ENCODE results near the gene ZNF79.

ZNF79 gene

GRCh38 chr9:127485995-127486394 lies 61.8 kb downstream of the ZNF79 start:
- no peak overlapping the region for H3K4me3 ChIP-seq (ENCODE audit: insufficient read depth, low read length, poor library complexity, severe bottlenecking)
- H3K27me3 ChIP-seq (ENCODE audit: low read length): no peaks in the 10 kb centered on the region
- H2AFZ ChIP-seq (ENCODE audit: low read depth, low read length, severe bottlenecking): no peak overlapping the region
- no peaks in the 10 kb centered on the region for H3F3A ChIP-seq (ENCODE audit: insufficient read depth)
- no peak overlapping the region for H3K27ac ChIP-seq (ENCODE audit: low read depth, low read length)
- H3K79me2 ChIP-seq (ENCODE audit: insufficient read depth, low read length): no peaks in the 10 kb centered on the region
- no peak overlapping the region for H3K9ac ChIP-seq (ENCODE audit: low read length)
- no peaks in the 10 kb centered on the region for H3K9me2 ChIP-seq (replicated peaks; ENCODE audit: insufficient read depth, low read length)
- no peak overlapping the region for H3K4me2 ChIP-seq (ENCODE audit: low read depth, low read length, poor library complexity, severe bottlenecking)
- 0 out of 2 replicates have a peak, but pooled peaks cover 3% of the 10 kb centered on the region for H3K36me3 ChIP-seq (ENCODE audit: low read length)
- H4K20me1 ChIP-seq (ENCODE audit: low read depth, low read length): no peaks in the 10 kb centered on the region
- no peak for TF ChIP-seq EZH2phosphoT487 (conservative IDR thresholded peaks at IDR 0.05; ENCODE audit: low read length)
- TF ChIP-seq, protein P1, sequence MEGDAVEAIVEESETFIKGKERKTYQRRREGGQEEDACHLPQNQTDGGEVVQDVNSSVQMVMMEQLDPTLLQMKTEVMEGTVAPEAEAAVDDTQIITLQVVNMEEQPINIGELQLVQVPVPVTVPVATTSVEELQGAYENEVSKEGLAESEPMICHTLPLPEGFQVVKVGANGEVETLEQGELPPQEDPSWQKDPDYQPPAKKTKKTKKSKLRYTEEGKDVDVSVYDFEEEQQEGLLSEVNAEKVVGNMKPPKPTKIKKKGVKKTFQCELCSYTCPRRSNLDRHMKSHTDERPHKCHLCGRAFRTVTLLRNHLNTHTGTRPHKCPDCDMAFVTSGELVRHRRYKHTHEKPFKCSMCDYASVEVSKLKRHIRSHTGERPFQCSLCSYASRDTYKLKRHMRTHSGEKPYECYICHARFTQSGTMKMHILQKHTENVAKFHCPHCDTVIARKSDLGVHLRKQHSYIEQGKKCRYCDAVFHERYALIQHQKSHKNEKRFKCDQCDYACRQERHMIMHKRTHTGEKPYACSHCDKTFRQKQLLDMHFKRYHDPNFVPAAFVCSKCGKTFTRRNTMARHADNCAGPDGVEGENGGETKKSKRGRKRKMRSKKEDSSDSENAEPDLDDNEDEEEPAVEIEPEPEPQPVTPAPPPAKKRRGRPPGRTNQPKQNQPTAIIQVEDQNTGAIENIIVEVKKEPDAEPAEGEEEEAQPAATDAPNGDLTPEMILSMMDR (IDR thresholded peaks at IDR 0.05; ENCODE audit: insufficient read depth, low read length, poor library complexity, severe bottlenecking): no peak
- no peaks in the 10 kb centered on the region for H3K9me3 ChIP-seq (ENCODE audit: insufficient read depth, low read length)

DNA sequence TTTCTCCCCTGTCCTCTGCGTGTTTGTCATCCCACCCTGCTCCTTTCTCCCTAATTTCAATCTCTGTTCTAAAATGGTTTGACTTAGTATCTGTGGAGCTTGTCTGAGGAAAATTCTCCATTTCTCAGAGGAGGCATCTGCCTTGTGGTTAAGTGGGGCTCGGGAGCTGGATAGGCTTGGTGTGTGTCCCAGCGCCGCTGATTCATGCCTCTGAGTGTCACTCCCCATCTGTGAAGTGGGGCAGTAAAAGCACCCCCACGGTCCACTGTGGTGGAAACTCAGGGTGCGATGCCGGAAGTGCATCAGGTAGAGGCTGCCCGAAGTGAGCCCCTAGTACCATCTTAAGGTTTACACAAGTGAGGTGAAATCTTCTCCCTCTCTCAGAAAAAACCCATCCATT lies 64.8 kb downstream of the ZNF79 start:
- no peaks in the 10 kb centered on the region for H3F3A ChIP-seq (ENCODE audit: insufficient read depth)
- no peak overlapping the region for H3K4me2 ChIP-seq (ENCODE audit: low read depth, low read length, poor library complexity, severe bottlenecking)
- no peak overlapping the region for H2AFZ ChIP-seq (ENCODE audit: low read depth, low read length, severe bottlenecking)
- no peaks in the 10 kb centered on the region for H4K20me1 ChIP-seq (ENCODE audit: low read depth, low read length)
- H3K9ac ChIP-seq (ENCODE audit: low read length): no peak overlapping the region
- no peaks in the 10 kb centered on the region for H3K36me3 ChIP-seq (ENCODE audit: low read length)
- H3K79me2 ChIP-seq (ENCODE audit: insufficient read depth, low read length): no peaks in the 10 kb centered on the region
- H3K27ac ChIP-seq (ENCODE audit: low read depth, low read length): no peak overlapping the region
- H3K4me3 ChIP-seq (ENCODE audit: insufficient read depth, low read length, poor library complexity, severe bottlenecking): no peak overlapping the region
- no peaks in the 10 kb centered on the region for H3K9me3 ChIP-seq (ENCODE audit: insufficient read depth, low read length)
- H3K9me2 ChIP-seq (replicated peaks; ENCODE audit: insufficient read depth, low read length): no peaks in the 10 kb centered on the region
- TF ChIP-seq EZH2phosphoT487 (conservative IDR thresholded peaks at IDR 0.05; ENCODE audit: low read length): no peak
- TF ChIP-seq, protein P1 (IDR thresholded peaks at IDR 0.05; ENCODE audit: insufficient read depth, low read length, poor library complexity, severe bottlenecking): no peak
- H3K27me3 ChIP-seq (ENCODE audit: low read length): no peaks in the 10 kb centered on the region

DNA sequence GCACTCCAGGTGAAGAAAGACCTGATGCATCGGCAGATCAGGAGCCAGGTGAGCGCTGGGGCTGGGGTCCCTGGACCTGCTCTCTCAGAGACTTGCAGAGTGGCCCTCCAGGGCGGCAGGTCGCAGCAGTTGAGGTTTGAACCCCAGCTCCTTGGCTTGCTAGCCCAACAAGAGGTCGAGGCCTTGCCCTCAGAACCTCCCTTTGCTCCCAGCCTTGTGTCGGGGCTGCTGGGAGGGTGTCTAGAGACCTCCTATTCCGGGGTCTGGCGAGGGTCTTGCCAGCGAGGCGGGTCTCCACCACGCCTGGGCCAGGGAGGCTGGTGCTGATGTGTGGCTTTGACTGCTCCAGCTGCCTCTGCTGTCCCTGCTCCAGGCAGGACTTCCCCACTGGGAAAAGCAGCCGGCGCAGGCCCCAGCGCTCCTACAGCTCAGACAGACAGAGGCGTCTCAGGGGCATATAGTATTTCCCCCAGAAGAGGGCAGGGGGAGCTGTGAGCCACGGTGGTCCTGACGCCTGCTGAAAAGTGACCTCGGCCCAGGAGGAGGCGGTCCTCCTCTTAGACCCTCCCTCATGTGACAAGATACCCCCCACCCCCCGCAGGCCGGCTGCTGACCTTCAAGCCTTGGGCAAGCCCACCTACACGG lies 65.4 kb downstream of the ZNF79 start:
- Histone ChIP-seq H3K9me3 (ENCODE audit: insufficient read depth, low read length) (no peaks in the 10 kb centered on the region), H3K4me2 (ENCODE audit: low read depth, low read length, poor library complexity, severe bottlenecking) (no peak overlapping the region), H3K9ac (ENCODE audit: low read length) (no peak overlapping the region)

More for the DNA sequence above, 65.4 kb downstream of the ZNF79 start:
- no peak overlapping the region for H3K4me3 ChIP-seq (ENCODE audit: insufficient read depth, low read length, poor library complexity, severe bottlenecking)
- no peak overlapping the region for H3K27ac ChIP-seq (ENCODE audit: low read depth, low read length)
- H3K36me3 ChIP-seq (ENCODE audit: low read length): no peaks in the 10 kb centered on the region
- no peaks in the 10 kb centered on the region for H3K27me3 ChIP-seq (ENCODE audit: low read length)
- no peak overlapping the region for H2AFZ ChIP-seq (ENCODE audit: low read depth, low read length, severe bottlenecking)
- TF ChIP-seq, protein P1 (IDR thresholded peaks at IDR 0.05; ENCODE audit: insufficient read depth, low read length, poor library complexity, severe bottlenecking): no peak
- TF ChIP-seq EZH2phosphoT487 (conservative IDR thresholded peaks at IDR 0.05; ENCODE audit: low read length): no peak
- no peaks in the 10 kb centered on the region for H4K20me1 ChIP-seq (ENCODE audit: low read depth, low read length)
- no peaks in the 10 kb centered on the region for H3K9me2 ChIP-seq (replicated peaks; ENCODE audit: insufficient read depth, low read length)
- H3K79me2 ChIP-seq (ENCODE audit: insufficient read depth, low read length): no peaks in the 10 kb centered on the region
- no peaks in the 10 kb centered on the region for H3F3A ChIP-seq (ENCODE audit: insufficient read depth)
